ENCODE results near the gene CDK10. TPM values are rescaled to one million over a fixed set of nuclear protein-coding genes. Genes with fewer than 3 reads are reported as not detected.

Gene CDK10, protein sequence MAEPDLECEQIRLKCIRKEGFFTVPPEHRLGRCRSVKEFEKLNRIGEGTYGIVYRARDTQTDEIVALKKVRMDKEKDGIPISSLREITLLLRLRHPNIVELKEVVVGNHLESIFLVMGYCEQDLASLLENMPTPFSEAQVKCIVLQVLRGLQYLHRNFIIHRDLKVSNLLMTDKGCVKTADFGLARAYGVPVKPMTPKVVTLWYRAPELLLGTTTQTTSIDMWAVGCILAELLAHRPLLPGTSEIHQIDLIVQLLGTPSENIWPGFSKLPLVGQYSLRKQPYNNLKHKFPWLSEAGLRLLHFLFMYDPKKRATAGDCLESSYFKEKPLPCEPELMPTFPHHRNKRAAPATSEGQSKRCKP
- total RNA-seq (2011; cell fraction: chromatin; rRNA removed; ENCODE audit: low replicate concordance): 275 and 586 TPM in 2 replicates
- 284 and 289 TPM in 2 replicates for total RNA-seq (2011; cell fraction: nucleolus; rRNA removed)
- 252 and 255 TPM in 2 replicates for total RNA-seq (2011; cell fraction: nucleoplasm; rRNA removed)
- total RNA-seq (2014; rRNA removed): 40.1 and 55.8 TPM in 2 replicates
- 25.5 and 34.8 TPM in 2 replicates for total RNA-seq (2014; rRNA removed; fragmentation: Illumina TruSeq; extraction: Trizol)
- total RNA-seq (2015; rRNA removed; fragmentation: Illumina TruSeq; extraction: Trizol): 35.8 and 40.3 TPM in 2 replicates
- total RNA-seq (2021): 65.1 and 75.4 TPM in 2 replicates
- polyA plus RNA-seq (2011; rRNA removed): 55.9 and 77.3 TPM in 2 replicates
- 39.7 and 56.1 TPM in 2 replicates for polyA plus RNA-seq (2011; cell fraction: cytosol; rRNA removed)
- 756 and 811 TPM in 2 replicates for polyA plus RNA-seq (2011; cell fraction: nucleus; rRNA removed)
- 45.3 and 62.2 TPM in 2 replicates for polyA plus RNA-seq (2012)
- 38.0 and 46.5 TPM in 2 replicates for polyA plus RNA-seq (2014; fragmentation: Illumina TruSeq; extraction: Trizol)
- polyA plus RNA-seq (2014; fragmentation: Nextera tagmentation; extraction: Ambion mirVana): 1 to 10 TPM; 2.0 to 3.3 TPM
- polyA plus RNA-seq (2014; rRNA removed): 75.0 and 85.1 TPM in 2 replicates
- polyA minus RNA-seq (2011; rRNA and poly(A)+ RNA removed): 21.7 and 25.8 TPM in 2 replicates
- 16.0 and 16.3 TPM in 2 replicates for polyA minus RNA-seq (2011; cell fraction: cytosol; rRNA and poly(A)+ RNA removed)
- polyA minus RNA-seq (2011; cell fraction: nucleus; rRNA and poly(A)+ RNA removed): 56.4 and 75.0 TPM in 2 replicates
- Bru-seq, nascent RNA: percentile 71 among the genes with signal in this experiment
- percentile 63 among the genes with signal in this experiment for BruChase-seq, experiment 1, labeled RNA remaining after a 2-hour chase
- percentile 71 among the genes with signal in this experiment for BruChase-seq, experiment 2, labeled RNA remaining after a 6-hour chase
- long read RNA-seq, experiment 1, partial matches to known transcripts: 21 of 77 reads
- long read RNA-seq, experiment 1, other reads (novel, unspliced or antisense): 51 of 77 reads
- long read RNA-seq, experiment 2, partial matches to known transcripts: 7 of 33 reads
- long read RNA-seq, experiment 2, other reads (novel, unspliced or antisense): 21 of 33 reads
- long read RNA-seq, experiment 3, partial matches to known transcripts: 2 of 20 reads
- long read RNA-seq, experiment 3, other reads (novel, unspliced or antisense): 15 of 20 reads

DNA sequence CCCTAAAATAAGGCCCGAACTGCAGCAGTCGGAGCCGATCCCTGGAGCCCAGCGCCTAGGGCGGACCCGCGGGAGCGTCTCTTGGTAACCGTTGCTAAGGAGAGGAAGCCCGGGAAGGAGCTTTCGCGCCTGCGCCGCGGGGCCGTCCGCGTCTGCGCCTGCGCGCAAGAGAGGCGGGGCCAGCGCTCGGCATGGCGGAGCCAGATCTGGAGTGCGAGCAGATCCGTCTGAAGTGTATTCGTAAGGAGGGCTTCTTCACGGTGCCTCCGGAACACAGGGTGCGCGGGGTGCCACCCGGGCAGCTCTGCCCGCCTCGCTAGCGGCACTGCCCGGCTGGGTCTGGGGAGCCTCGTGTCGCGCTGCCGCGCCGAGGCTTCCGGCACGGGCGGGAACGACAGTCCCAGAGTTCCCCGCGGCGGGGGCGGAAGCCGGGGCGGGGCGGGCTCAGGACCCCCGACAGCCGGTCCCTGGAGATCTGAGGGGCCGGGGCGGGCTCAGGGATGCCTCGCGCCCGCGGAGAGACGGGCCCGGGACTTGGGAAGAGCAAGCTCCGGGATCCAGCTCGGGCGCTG is at the start of gene CDK10:
Gene CDK10 (plus strand): TSS at position 170 of the 572 bp plus-strand sequence. CDS start 22 bp downstream, at position 192.
- in situ Hi-C loops (cut with MboI): no loop called here
- peak within 1 kb of the TSS; percentile 97 for H3K27ac ChIP-seq (ENCODE audit: extremely low read depth, low read depth, low read length)
- intact Hi-C loops (cut with micrococcal nuclease): no loop called here
- DNase-seq (ENCODE audit: extremely low read depth in 1 of 4, low spot score in 3 of 4): peak; percentile 95 to 99 (median 98)
- H4K20me1 ChIP-seq (replicated peaks; ENCODE audit: control insufficient read depth, insufficient read depth, low read length): 0 out of 2 replicates have a peak, but pooled peaks cover 7% of the 10 kb centered on the region
- ATAC-seq: peak; percentile 96
- H3K79me2 ChIP-seq (ENCODE audit: control insufficient read depth, insufficient read depth, low read length): peaks cover 25% of the 10 kb centered on the region
- peaks cover 33% of the 10 kb centered on the region; the same call in 2 of the 3 replicates for H3K36me3 ChIP-seq (ENCODE audit: control insufficient read depth, insufficient read depth, low read length)
- H3K4me1 ChIP-seq (replicated peaks in 1 of 2; ENCODE audit: control insufficient read depth in 2 of 2, insufficient read depth in 2 of 2, low read length in 2 of 2): peaks cover 6 to 30% of the 10 kb centered on the region in 2 experiments
- H3K27me3 ChIP-seq (ENCODE audit: control insufficient read depth in 2 of 2, insufficient read depth in 2 of 2, low read length in 2 of 2): no peaks in the 10 kb centered on the region
- H3K9ac ChIP-seq (ENCODE audit: insufficient read depth in 1 of 2, low read depth in 2 of 2, low read length in 2 of 2): peak within 1 kb of the TSS; percentile 92 to 96
- under 1% methylated on average over 41 of the region's 67 CpGs for WGBS (ENCODE audit: insufficient coverage, low coverage, missing lambda C conversion rate)
- 0 out of 2 replicates have a peak, but pooled peaks cover 3% of the 10 kb centered on the region for H3K9me3 ChIP-seq (replicated peaks; ENCODE audit: control insufficient read depth, insufficient read depth, low read depth, low read length)
- CTCF ChIA-PET (ENCODE audit: low intra/inter-chr PET ratio): interaction anchor here (0.5 kb wide), 1 partner anchor 261 kb away, joined by 3 read pairs; no protein-coding TSS in a partner anchor
- peak within 1 kb of the TSS; percentile 100 for H2AFZ ChIP-seq (ENCODE audit: low read depth, low read length)
- peak; percentile 93 for FAIRE-seq
- H3K4me2 ChIP-seq (ENCODE audit: insufficient read depth, low read length): peak within 1 kb of the TSS; percentile 93
- POLR2A ChIA-PET: interaction anchor here (0.6 to 1.5 kb wide), 9 partner anchors 9 to 122 kb away, joined by 3 to 16 read pairs (median 4); no protein-coding TSS in a partner anchor
- H3K4me3 ChIP-seq: peak within 1 kb of the TSS; percentile 93
- no peaks in the 10 kb centered on the region for H3K9me1 ChIP-seq (ENCODE audit: control insufficient read depth, insufficient read depth, low read length)
- BruUV-seq (replicated peaks): no TSS peak
- peak; percentile 85 for TF ChIP-seq MEIS2 (IDR thresholded peaks at IDR 0.05; ENCODE audit: partially characterized antibody)
- TF ChIP-seq, protein P1, sequence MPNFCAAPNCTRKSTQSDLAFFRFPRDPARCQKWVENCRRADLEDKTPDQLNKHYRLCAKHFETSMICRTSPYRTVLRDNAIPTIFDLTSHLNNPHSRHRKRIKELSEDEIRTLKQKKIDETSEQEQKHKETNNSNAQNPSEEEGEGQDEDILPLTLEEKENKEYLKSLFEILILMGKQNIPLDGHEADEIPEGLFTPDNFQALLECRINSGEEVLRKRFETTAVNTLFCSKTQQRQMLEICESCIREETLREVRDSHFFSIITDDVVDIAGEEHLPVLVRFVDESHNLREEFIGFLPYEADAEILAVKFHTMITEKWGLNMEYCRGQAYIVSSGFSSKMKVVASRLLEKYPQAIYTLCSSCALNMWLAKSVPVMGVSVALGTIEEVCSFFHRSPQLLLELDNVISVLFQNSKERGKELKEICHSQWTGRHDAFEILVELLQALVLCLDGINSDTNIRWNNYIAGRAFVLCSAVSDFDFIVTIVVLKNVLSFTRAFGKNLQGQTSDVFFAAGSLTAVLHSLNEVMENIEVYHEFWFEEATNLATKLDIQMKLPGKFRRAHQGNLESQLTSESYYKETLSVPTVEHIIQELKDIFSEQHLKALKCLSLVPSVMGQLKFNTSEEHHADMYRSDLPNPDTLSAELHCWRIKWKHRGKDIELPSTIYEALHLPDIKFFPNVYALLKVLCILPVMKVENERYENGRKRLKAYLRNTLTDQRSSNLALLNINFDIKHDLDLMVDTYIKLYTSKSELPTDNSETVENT (CRISPR knock-in tag; IDR thresholded peaks at IDR 0.05): peak; percentile 71; the same call in 1 of the 2 replicates
- TF ChIP-seq ZNF431 (CRISPR knock-in tag; IDR thresholded peaks at IDR 0.05): no peak
- no peak for TF ChIP-seq KLF1 (tag; IDR thresholded peaks at IDR 0.05)
- TF ChIP-seq TGIF2 (CRISPR knock-in tag; IDR thresholded peaks at IDR 0.05): no peak
- peak; percentile 53 for TF ChIP-seq PCBP1 (IDR thresholded peaks at IDR 0.05; ENCODE audit: low read depth, low read length, poor library complexity, severe bottlenecking)
- TF ChIP-seq, protein P2, sequence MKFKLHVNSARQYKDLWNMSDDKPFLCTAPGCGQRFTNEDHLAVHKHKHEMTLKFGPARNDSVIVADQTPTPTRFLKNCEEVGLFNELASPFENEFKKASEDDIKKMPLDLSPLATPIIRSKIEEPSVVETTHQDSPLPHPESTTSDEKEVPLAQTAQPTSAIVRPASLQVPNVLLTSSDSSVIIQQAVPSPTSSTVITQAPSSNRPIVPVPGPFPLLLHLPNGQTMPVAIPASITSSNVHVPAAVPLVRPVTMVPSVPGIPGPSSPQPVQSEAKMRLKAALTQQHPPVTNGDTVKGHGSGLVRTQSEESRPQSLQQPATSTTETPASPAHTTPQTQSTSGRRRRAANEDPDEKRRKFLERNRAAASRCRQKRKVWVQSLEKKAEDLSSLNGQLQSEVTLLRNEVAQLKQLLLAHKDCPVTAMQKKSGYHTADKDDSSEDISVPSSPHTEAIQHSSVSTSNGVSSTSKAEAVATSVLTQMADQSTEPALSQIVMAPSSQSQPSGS (CRISPR knock-in tag; IDR thresholded peaks at IDR 0.05): no peak
- TF ChIP-seq PML (IDR thresholded peaks at IDR 0.05; ENCODE audit: low read length): peak; percentile 68; the same call in 1 of the 2 replicates
- TF ChIP-seq, protein P3, sequence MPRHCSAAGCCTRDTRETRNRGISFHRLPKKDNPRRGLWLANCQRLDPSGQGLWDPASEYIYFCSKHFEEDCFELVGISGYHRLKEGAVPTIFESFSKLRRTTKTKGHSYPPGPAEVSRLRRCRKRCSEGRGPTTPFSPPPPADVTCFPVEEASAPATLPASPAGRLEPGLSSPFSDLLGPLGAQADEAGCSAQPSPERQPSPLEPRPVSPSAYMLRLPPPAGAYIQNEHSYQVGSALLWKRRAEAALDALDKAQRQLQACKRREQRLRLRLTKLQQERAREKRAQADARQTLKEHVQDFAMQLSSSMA (CRISPR knock-in tag; IDR thresholded peaks at IDR 0.05): no peak
- TF ChIP-seq CCNT2 (IDR thresholded peaks at IDR 0.05; ENCODE audit: borderline replicate concordance, extremely low read depth, insufficient read length, low read depth, low read length): no peak
